ENCODE results near the gene SYPL2.

DNA sequence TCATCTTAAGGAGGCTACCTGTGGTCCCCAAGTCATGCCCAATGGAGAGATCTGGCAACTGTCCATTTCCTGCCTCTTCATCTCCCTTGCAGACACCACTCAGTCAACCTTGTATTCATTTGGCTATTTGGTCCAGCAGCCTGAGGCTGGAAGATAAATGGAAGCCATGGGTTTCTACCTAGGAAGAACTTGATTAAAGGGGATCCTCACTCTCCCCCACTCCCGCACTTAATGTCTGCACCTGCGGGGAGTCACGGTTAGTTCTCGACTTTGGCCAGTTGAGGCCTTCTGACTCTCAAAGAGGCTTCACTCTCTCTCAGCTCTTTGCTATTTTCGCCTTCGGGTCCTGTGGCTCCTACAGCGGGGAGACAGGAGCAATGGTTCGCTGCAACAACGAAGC is 8.9 kb downstream of the SYPL2 start:
- TF ChIP-seq, protein P1, sequence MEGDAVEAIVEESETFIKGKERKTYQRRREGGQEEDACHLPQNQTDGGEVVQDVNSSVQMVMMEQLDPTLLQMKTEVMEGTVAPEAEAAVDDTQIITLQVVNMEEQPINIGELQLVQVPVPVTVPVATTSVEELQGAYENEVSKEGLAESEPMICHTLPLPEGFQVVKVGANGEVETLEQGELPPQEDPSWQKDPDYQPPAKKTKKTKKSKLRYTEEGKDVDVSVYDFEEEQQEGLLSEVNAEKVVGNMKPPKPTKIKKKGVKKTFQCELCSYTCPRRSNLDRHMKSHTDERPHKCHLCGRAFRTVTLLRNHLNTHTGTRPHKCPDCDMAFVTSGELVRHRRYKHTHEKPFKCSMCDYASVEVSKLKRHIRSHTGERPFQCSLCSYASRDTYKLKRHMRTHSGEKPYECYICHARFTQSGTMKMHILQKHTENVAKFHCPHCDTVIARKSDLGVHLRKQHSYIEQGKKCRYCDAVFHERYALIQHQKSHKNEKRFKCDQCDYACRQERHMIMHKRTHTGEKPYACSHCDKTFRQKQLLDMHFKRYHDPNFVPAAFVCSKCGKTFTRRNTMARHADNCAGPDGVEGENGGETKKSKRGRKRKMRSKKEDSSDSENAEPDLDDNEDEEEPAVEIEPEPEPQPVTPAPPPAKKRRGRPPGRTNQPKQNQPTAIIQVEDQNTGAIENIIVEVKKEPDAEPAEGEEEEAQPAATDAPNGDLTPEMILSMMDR (IDR thresholded peaks at IDR 0.05), result no peak
- TF ChIP-seq POLR2A (IDR thresholded peaks at IDR 0.05), result no peak

All from heart left ventricle (tissue), 13 donors.